HepG2 (cell line): ENCODE results near the gene BSN. TPM values are rescaled to one million over a fixed set of nuclear protein-coding genes. Genes with fewer than 3 reads are reported as not detected.

Source experiments
- ARID5B ChIP-seq: IDR thresholded peaks from 2 replicates; pipeline ENCODE4 v1.4.0; 2020; ENCODE audit warnings: mild to moderate bottlenecking, missing genetic modification reagents
- ARNTL ChIP-seq: sonication (generic); formaldehyde crosslinking; IDR thresholded peaks from 2 replicates; pipeline ENCODE4 v1.4.0; 2020; ENCODE audit warnings: mild to moderate bottlenecking, missing genetic modification reagents
- CREBL2 ChIP-seq: sonication (generic); formaldehyde crosslinking; IDR thresholded peaks from 2 replicates; pipeline ENCODE4 v1.8.1; 2023; ENCODE audit warnings: missing genetic modification reagents, mild to moderate bottlenecking, borderline replicate concordance
- CREM ChIP-seq, 2 experiments: sonication (generic) in 1 of 2; formaldehyde crosslinking in 1 of 2; IDR thresholded peaks; 2 replicates each; pipeline versions ENCODE4 v1.4.0 to v1.6.1; 2016 to 2020; ENCODE audit warnings: antibody characterized with exemption in 1 of 2, mild to moderate bottlenecking in 1 of 2, missing genetic modification reagents in 1 of 2
- DMTF1 ChIP-seq: sonication (generic); formaldehyde crosslinking; IDR thresholded peaks from 2 replicates; pipeline ENCODE4 v1.4.0; 2020; ENCODE audit warnings: mild to moderate bottlenecking, missing genetic modification reagents
- GABPA ChIP-seq, 2 experiments: IDR thresholded peaks; 2 replicates each; pipeline ENCODE4 v1.6.1; 2011 to 2016; ENCODE audit warnings: low read depth in 2 of 2, low read length in 1 of 2, missing biosample characterization in 1 of 2, missing genetic modification characterization in 1 of 2
- HNF1B ChIP-seq: sonication (generic); formaldehyde crosslinking; IDR thresholded peaks from 2 replicates; pipeline ENCODE4 v1.5.1; 2020; ENCODE audit warnings: mild to moderate bottlenecking, moderate library complexity, missing genetic modification reagents
- LBX2 ChIP-seq: sonication (generic); formaldehyde crosslinking; IDR thresholded peaks from 2 replicates; pipeline ENCODE4 v1.5.0; 2020; ENCODE audit warnings: missing genetic modification reagents, mild to moderate bottlenecking, borderline replicate concordance
- NFYB ChIP-seq: sonication (generic); formaldehyde crosslinking; IDR thresholded peaks from 2 replicates; pipeline ENCODE4 v1.4.0; 2020; ENCODE audit warnings: missing genetic modification reagents
- RORA ChIP-seq: sonication (generic); formaldehyde crosslinking; IDR thresholded peaks from 2 replicates; pipeline ENCODE4 v1.5.0; 2020; ENCODE audit warnings: mild to moderate bottlenecking, missing genetic modification reagents, moderate library complexity
- TBP ChIP-seq: sonication (generic); formaldehyde crosslinking; IDR thresholded peaks from 2 replicates; pipeline ENCODE4 v1.5.0; 2020; ENCODE audit warnings: missing genetic modification reagents
- ZBTB26 ChIP-seq: IDR thresholded peaks from 2 replicates; pipeline ENCODE4 v1.6.1; 2016; ENCODE audit warnings: missing compliant biosample characterization, missing genetic modification reagents, borderline replicate concordance
- ZMYM2 ChIP-seq: sonication (generic); formaldehyde crosslinking; IDR thresholded peaks from 2 replicates; pipeline ENCODE4 v1.8.0; 2022; ENCODE audit warnings: mild to moderate bottlenecking, missing genetic modification reagents
- ZNF558 ChIP-seq: sonication (generic); formaldehyde crosslinking; IDR thresholded peaks from 2 replicates; pipeline ENCODE4 v1.9.0; 2022; ENCODE audit warnings: mild to moderate bottlenecking, missing genetic modification reagents, borderline replicate concordance
- ZNF570 ChIP-seq: sonication (generic); formaldehyde crosslinking; IDR thresholded peaks from 2 replicates; pipeline ENCODE4 v1.4.0; 2020; ENCODE audit warnings: mild to moderate bottlenecking, missing genetic modification reagents, borderline replicate concordance
- ZNF800 ChIP-seq: sonication (generic); formaldehyde crosslinking; IDR thresholded peaks from 2 replicates; pipeline ENCODE4 v1.4.0; 2020; ENCODE audit warnings: missing genetic modification reagents
- ZSCAN12 ChIP-seq: sonication (generic); formaldehyde crosslinking; IDR thresholded peaks from 2 replicates; pipeline ENCODE4 v1.9.0; 2021; ENCODE audit warnings: mild to moderate bottlenecking, missing genetic modification reagents
- polyA plus RNA-seq, 8 experiments: library from polyadenylated mRNA; depleted of rRNA in 3 of 8; stranded (reverse) in 7 of 8; unstranded in 1 of 8; fragments of >200 nt; fragmentation: Illumina TruSeq in 4 of 8; extraction: Trizol in 4 of 8; gene quantifications; 2 replicates each; pipeline versions ENCODE4 v1.2.1 to v1.2.3, GENCODE V29; 2011 to 2016; ENCODE audit warnings: low read depth in 4 of 8, missing spikeins in 1 of 8, mixed read lengths in 1 of 8; ENCODE audit not compliant: insufficient read depth in 1 of 8
- total RNA-seq, 5 experiments: library from RNA; depleted of rRNA; stranded (reverse); fragments of >200 nt; fragmentation: Illumina TruSeq; extraction: Trizol; gene quantifications; 2 replicates each; pipeline ENCODE4 v1.2.3, GENCODE V29; 2016; ENCODE audit warnings: low read depth in 1 of 5

Gene BSN
- total and polyA plus RNA-seq, 2 of the 13 experiments (the other 11 are each of a cell fraction or from before 2014, with no cell fraction given) = 0.42 to 0.86 TPM

GRCh38 chr3:49668414-49668797 lies 114.1 kb downstream of the BSN start (continued):
- TF ChIP-seq ZNF800 (CRISPR knock-in tag) (no peak), DMTF1 (no peak), LBX2 (CRISPR knock-in tag) (no peak), TBP (no peak), ARID5B (CRISPR knock-in tag) (peak; percentile 90), ARNTL (no peak), CREBL2 (CRISPR knock-in tag) (no peak), ZSCAN12 (CRISPR knock-in tag) (no peak), HNF1B (peak; percentile 61; the same call in 1 of the 2 replicates), ZNF570 (no peak), ZNF558 (CRISPR knock-in tag) (no peak), RORA (CRISPR knock-in tag) (no peak), ZMYM2 (CRISPR knock-in tag) (no peak), CREM (IDR thresholded peaks at IDR 0.05) (peak; percentile 34; the same call in 1 of the 2 replicates), CREM (CRISPR knock-in tag; IDR thresholded peaks at IDR 0.05) (no peak), NFYB (no peak), ZBTB26 (peak; percentile 76), GABPA (IDR thresholded peaks at IDR 0.05; ENCODE audit: low read depth, low read length) (no peak), GABPA (CRISPR knock-in tag; IDR thresholded peaks at IDR 0.05; ENCODE audit: low read depth) (no peak)
